Measurements from ENCODE around the gene LGALS1. TPM values are rescaled to one million over a fixed set of nuclear protein-coding genes. Genes with fewer than 3 reads are reported as not detected.
"Not testable (repeated sequence)": the region's sequence is repeated elsewhere in the genome, so short reads cannot be mapped to it uniquely, and the experiment has no call there.

The LGALS1 gene
- total RNA-seq, 1 donor from 2014 or later = 4,843 TPM

DNA sequence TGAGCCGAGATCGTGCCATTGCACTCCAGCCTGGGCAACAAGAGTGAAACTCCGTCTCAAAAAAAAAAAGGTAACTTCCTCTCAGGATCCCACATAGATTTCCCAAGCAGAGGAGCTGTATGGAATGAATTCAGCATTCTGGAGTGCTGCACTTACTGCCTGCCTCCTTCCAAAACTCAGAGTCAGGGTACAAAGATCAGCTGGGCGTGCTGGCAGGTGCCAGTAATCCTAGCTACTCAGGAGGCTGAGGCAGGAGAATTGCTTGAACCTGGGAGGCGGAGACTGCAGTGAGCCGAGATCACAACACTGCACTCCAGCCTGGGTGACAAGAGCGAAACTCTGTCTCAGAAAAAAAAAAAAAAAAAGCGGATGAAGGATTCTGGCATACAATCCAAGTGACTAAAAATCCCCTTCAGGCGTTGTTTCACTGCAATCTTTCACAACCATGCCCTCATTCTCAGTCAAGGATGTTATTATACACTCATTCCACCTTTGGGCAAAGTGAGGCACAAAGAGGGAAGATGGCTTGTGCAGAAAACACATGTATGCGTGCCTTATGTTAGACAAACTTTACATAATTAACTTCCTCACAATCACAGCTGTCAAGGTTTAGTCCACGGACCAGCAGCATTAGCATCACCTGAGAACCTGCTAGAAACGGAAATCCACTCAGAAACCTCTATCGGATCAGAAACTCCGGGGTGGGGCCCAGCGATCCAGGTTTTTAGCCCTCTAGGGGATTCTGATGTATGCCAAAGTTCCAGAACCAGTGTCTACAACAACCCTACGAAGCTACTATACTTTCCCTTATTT, 9.6 kb downstream of the LGALS1 start:
- no peak for DNase-seq (ENCODE audit: extremely low read depth, low read depth, low spot score)

DNA sequence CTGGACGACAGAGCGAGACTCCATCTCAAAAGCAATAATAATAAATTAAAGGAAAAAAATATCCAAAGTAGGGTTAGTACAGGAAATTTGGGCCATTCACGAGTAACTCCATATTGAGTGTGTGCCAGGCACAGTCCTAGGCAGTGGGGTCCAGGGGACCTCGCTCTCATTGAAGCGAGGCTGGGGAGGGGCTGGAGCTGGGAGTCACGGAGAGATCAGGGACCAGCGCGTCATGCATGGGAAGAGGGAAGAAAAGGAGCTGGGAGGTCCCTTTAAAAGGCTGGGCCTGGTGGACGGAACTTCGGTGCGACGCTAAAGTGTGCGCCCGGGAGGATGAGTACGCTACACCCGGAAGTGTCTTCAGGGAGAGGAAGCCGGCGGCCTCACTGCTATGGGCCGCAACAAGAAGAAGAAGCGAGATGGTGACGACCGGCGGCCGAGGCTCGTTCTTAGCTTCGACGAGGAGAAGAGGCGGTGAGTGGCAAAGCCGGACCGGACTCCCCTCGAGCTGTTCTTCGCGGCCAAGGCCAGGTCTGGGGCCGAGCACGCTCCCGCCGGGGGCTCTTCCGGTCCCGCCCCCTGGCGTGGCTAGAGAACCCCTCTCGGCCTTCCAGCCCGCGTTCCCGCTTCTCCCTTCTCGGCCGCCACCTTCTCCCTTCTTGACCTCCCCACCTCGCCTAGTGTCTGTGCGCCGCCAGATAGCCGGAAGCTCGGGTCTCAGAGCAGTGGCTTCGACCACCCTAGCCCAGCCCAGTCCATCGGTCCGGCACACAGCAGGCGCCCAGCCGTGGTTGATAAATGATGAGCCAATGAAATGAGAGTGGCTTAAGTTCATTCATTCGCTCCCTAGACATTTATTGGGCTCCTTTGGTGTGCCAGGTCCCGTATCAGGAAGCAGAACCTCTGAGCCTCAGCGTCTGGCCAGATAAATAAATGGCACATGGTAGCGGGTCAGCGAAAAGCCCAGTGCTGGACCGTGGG, 10.9 kb downstream of the LGALS1 start, which contains the start of gene NOL12:
Gene NOL12 (plus strand): TSS at position 342 of the 981 bp plus-strand sequence. CDS start 50 bp downstream, at position 392.
- peak; percentile 57 for DNase-seq (ENCODE audit: extremely low read depth, low read depth, low spot score)

GRCh38 chr22:37690407-37690806, 15.0 kb downstream of the LGALS1 start:
- DNase-seq (ENCODE audit: extremely low read depth, low read depth, low spot score) = no peak

DNA sequence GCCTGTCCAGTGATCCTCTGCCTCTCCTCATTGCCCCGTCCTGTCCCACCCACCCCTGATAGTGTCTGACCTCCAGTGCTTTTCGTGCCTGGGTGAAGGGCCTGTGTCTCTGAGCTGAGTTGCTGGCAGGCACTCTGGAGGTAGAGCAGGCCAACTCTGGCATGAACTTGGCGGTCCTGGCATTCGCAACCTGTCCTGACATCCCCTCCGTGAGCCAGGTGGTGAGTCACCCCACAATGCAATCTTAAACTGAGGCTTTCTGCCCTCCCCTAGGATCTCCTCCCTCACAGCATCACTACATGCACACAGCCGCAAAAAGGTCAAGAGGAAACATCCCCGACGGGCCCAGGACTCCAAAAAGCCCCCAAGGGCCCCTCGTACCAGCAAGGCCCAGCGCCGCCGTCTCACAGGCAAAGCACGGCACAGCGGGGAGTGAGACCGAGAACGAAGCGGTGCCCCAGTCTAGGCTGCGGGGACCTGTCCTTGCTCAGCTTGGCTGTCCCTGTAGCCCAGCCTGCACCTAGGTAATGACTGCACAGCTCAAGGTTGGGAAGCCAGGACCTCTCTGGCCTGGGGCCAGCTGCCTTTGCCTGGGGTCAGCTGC, 15.6 kb downstream of the LGALS1 start:
- no peak for DNase-seq (ENCODE audit: extremely low read depth, low read depth, low spot score)

DNA sequence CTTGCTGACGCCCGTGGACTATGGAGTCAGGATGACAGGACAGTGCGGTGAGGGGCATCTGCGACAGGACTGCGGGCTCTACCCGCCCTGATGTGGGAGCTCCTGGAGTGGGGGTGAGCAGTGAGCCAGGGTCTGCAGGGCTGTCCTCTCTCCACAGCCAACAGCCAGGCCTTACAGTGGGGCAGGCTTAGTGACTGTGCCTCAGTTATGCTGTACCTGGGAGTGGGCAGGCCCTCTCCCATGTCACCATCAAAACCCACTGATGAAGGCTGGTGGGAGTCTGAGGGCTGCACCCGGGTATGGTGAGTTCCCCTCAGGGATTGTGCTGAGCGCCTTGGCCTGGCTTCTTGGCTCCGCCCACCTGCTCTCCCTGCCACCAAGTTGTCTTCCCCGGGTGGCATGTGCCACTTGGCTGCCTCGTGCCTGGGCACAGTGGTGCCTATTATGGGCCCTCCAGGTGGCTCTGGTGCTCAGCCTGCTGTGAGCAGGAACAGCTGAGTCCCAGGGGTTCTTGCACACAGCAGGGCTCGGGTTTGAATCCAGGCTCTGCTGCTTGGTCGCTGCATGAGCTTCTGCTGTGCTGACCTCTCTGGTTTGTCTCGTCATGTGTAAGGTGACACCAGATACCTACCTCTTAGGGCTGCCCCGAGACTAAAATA, 17.3 kb downstream of the LGALS1 start:
- DNase-seq (ENCODE audit: extremely low read depth, low read depth, low spot score) = no peak

- not testable (repeated sequence) for DNase-seq (ENCODE audit: extremely low read depth, low read depth, low spot score)
Observed at GRCh38 chr22:37694131-37694530, 18.7 kb downstream of the LGALS1 start.

GRCh38 chr22:37696260-37696656, 20.8 kb downstream of the LGALS1 start:
- DNase-seq (ENCODE audit: extremely low read depth, low read depth, low spot score) = not testable (repeated sequence)

- DNase-seq (ENCODE audit: extremely low read depth, low read depth, low spot score) = peak; percentile 48
Observed at GRCh38 chr22:37696657-37697537, 21.5 kb downstream of the LGALS1 start, which contains the start of gene TRIOBP. TRIOBP (plus strand) TSS chr22:37697048; CDS start chr22:37701366, 4,318 bp downstream.

DNA sequence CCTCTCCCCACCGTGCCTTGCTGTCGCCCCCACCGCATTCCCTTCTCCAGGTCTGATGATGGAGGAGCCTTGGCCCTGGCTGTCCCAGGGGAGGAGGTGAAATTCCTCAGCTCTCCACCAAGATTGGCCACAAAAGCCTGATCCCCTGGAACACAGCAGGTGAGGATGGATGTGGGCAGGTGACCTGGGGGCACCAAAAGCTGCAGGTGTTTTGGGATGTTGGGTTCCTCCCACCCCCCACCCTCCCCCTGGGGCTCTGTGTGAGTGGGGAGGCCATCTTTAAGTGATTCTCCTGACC, 22.1 kb downstream of the LGALS1 start:
- DNase-seq (ENCODE audit: extremely low read depth, low read depth, low spot score) = no peak

DNA sequence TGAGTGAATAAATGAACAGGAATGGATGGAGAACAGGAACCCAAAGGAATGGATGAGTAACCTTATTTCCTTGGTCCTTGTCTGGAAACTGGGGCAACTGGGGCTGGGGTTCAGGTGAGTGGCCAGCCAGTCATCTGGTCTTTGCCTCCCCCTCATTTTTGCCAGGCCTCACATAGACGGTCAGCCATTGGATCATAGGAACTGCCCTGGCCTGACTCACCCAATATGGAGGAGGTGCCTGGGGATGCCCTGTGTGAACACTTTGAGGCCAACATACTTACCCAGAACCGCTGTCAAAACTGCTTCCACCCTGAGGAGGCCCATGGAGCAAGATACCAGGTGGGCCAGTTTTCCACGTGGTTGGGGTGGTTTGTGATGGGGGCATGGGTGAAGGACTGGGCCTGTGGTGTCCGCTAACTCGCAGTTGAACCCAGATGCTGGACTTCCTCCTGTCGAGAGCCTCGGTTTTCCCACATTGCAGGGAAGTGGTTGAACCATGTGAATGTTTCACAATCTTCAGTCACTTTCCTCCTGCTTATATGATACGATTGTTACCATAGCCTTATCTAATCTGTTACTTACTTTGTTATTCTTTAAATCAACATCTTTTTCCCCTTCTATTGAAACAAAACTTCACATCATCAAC, 25.8 kb downstream of the LGALS1 start:
- DNase-seq (ENCODE audit: extremely low read depth, low read depth, low spot score) = no peak

DNA sequence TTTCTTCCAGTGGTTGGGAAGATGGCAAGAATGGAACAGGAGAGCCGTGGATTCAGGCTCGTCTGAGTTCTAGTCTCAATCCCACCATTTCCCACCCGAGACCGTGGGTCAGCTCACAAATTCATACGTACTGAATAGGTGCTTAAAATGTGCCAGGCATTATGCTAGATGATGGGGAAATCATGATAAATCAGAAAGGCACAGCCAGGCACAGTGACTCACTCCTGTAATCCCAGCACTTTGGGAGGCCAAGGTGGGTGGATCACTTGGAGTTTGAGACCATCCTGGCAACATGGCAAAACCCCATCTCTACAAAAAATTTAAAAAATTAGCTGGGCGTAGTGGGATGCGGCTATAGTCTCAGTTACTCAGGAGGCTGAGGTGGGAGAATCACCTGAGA, 28.5 kb downstream of the LGALS1 start:
- no peak for DNase-seq (ENCODE audit: extremely low read depth, low read depth, low spot score)

DNA sequence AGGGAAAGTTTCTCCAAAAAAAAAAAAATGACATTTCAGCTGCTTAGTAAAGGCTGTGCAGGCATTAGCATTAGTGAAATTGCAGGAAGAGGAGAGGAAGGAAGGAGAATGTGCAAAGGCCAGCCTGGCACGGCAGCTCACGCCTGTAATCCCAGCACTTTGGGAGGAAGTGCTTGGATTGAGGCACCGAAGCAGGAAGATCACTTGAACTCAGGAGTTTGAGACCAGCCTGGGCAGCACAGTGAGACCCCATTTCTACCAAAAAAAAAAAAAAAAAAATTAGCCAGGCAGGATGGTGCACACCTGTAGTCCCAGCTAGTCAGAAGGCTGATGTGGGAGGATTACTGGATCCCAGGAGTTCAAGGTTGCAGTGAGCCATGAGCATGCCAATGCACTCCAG, 29.2 kb downstream of the LGALS1 start:
- DNase-seq (ENCODE audit: extremely low read depth, low read depth, low spot score) = no peak

DNA sequence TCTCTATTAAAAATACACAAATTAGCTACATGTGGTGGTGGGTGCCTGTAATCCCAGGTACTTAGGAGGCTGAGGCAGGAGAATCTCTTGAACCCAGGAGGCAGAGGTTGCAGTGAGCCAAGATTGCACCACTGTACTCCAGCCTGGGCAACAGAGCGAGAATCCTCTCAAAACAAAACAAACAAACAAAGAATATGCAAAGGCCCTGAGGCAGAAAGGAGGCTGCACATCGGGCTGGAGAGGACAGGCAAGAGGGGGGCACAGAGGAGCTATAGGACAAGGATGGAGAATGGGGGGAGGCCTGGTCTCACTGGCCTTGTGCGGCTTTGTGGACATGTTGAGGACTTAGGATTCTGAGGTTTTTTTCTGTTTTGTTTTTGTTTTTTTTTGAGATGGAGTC, 29.8 kb downstream of the LGALS1 start:
- DNase-seq (ENCODE audit: extremely low read depth, low read depth, low spot score) = no peak

DNA sequence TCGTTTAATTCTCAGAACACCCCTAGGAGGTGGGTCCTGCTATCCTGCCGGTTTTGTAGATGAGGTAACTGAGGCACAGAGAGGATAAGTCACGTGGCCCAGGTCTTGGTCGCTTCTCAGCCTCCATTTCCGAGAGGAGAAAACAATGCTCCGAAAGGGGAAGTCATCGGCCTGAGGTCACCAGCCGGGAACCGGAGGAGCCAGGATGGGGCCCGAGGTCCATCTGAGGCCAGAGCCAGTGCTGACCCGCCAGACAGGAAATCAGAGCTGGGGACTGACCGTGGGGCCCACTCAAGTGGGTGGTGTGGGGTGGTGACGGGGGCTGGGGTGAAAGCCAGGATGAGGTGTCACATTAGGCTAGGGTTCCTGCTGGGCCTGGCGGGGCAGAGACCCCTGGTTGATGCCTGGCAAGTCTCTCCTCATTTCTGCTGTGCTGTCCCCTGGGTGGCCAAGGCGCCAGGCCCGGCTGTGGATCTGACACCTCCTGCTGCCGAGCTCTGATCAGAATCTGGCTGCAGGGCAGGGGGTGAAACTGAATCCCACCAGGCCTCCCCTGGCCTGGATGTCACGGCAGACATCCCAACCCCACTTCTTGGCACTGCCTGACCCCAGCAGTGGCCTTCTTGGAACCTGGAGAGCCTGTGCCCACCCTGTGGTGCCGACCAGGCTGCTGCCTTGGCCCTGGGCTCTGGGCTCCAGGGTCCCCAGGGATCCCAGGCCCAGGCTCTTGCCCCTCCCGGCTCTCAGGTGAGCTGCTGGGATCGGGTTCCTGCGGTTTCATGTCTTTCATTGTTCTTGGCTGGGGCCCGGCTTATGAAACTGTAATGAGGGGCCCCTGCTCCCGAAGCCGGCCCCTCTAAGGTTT, 33.4 kb downstream of the LGALS1 start:
- no peak for DNase-seq (ENCODE audit: extremely low read depth, low read depth, low spot score)

GRCh38 chr22:37709445-37709765, 34.0 kb downstream of the LGALS1 start:
- no peak for DNase-seq (ENCODE audit: extremely low read depth, low read depth, low spot score)

DNA sequence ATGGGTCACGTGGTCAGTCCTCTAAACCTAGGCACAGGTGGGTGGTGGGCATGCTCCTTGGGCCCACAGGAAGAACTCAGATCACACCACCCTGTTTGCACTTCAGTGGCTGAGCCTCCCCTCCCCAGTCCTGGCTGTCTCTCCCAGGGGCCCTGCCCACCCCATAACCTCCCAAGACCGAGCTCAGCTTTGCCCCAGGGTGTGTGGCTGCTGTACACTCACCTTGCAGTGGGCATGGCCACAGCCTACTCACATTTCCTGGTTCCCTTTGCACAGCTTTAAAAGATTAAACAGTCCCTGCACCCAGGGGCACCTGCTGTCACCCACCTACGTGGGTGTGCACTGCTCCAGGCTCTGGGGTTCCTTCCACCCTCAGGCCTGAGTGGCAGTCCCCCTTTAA, 35.2 kb downstream of the LGALS1 start:
- DNase-seq (ENCODE audit: extremely low read depth, low read depth, low spot score) = no peak

- DNase-seq (ENCODE audit: extremely low read depth, low read depth, low spot score) = no peak
Observed at GRCh38 chr22:37711490-37711889, 36.1 kb downstream of the LGALS1 start.

- no peak for DNase-seq (ENCODE audit: extremely low read depth, low read depth, low spot score)
Observed at GRCh38 chr22:37713761-37714160, 38.3 kb downstream of the LGALS1 start.

Data from glomerular endothelial cell (primary cell).